HepG2 (cell line): ENCODE results near the gene ACAD8. TPM values are rescaled to one million over a fixed set of nuclear protein-coding genes. Genes with fewer than 3 reads are reported as not detected.

Source experiments
- ASH2L ChIP-seq: fragments of 300-600, 200-600 bp; sonication (generic); IDR thresholded peaks from 2 replicates; pipeline ENCODE4 v1.7.0; 2017; ENCODE audit warnings: low read depth, mild to moderate bottlenecking, moderate library complexity, mixed read lengths, low read length; ENCODE audit not compliant: insufficient read length
- ATF2 ChIP-seq: sonication (generic); formaldehyde crosslinking; IDR thresholded peaks from 2 replicates; pipeline ENCODE4 v1.4.0; 2020; ENCODE audit warnings: missing genetic modification reagents
- FOXA1 ChIP-seq, 2 experiments: fragments of 450-650 bp in 1 of 2; sonication (generic) in 1 of 2; formaldehyde crosslinking in 1 of 2; IDR thresholded peaks; 2 replicates each; pipeline versions ENCODE4 v1.4.0 to v1.6.1; 2016 to 2020; ENCODE audit warnings: missing genetic modification reagents in 1 of 2
- HOMEZ ChIP-seq: IDR thresholded peaks from 2 replicates; pipeline ENCODE4 v1.6.1; 2016; ENCODE audit warnings: low read depth
- KDM5B ChIP-seq: sonication (generic); formaldehyde crosslinking; IDR thresholded peaks from 2 replicates; pipeline ENCODE4 v1.4.0; 2020; ENCODE audit warnings: missing genetic modification reagents, mild to moderate bottlenecking, borderline replicate concordance
- NFAT5 ChIP-seq: sonication (generic); formaldehyde crosslinking; IDR thresholded peaks from 2 replicates; pipeline ENCODE4 v1.4.0; 2020; ENCODE audit warnings: missing genetic modification reagents
- NR2F2 ChIP-seq: IDR thresholded peaks from 2 replicates; pipeline ENCODE4 v1.6.1; 2012; ENCODE audit warnings: low read depth, inconsistent platforms, borderline replicate concordance
- NRL ChIP-seq: sonication (generic); formaldehyde crosslinking; IDR thresholded peaks from 2 replicates; pipeline ENCODE4 v1.5.0; 2020; ENCODE audit warnings: missing genetic modification reagents, mild to moderate bottlenecking, moderate library complexity, borderline replicate concordance
- SMC3 ChIP-seq: IDR thresholded peaks from 2 replicates; pipeline ENCODE4 v1.6.1; 2011; ENCODE audit warnings: low read length, improper control_type of control experiment
- ZFP90 ChIP-seq: sonication (generic); formaldehyde crosslinking; IDR thresholded peaks from 2 replicates; pipeline ENCODE4 v1.8.0; 2022; ENCODE audit warnings: missing genetic modification reagents, mild to moderate bottlenecking, inconsistent platforms, borderline replicate concordance
- ZIK1 ChIP-seq: sonication (generic); formaldehyde crosslinking; IDR thresholded peaks from 2 replicates; pipeline ENCODE4 v1.5.0; 2020; ENCODE audit warnings: mild to moderate bottlenecking, low read depth, missing genetic modification reagents, borderline replicate concordance
- ZNF569 ChIP-seq: sonication (generic); formaldehyde crosslinking; IDR thresholded peaks from 2 replicates; pipeline ENCODE4 v1.5.0; 2020; ENCODE audit warnings: mild to moderate bottlenecking, missing genetic modification reagents, moderate library complexity, borderline replicate concordance
- ZNF792 ChIP-seq: IDR thresholded peaks from 2 replicates; pipeline ENCODE4 v1.6.1; 2016
- ZNF883 ChIP-seq: sonication (generic); formaldehyde crosslinking; IDR thresholded peaks from 2 replicates; pipeline ENCODE4 v1.5.1; 2020; ENCODE audit warnings: mild to moderate bottlenecking, missing genetic modification reagents; ENCODE audit errors: not compliant biosample characterization
- ZUFSP ChIP-seq: sonication (generic); formaldehyde crosslinking; IDR thresholded peaks from 2 replicates; pipeline ENCODE4 v1.9.0; 2021; ENCODE audit warnings: missing genetic modification reagents, mild to moderate bottlenecking, borderline replicate concordance
- polyA plus RNA-seq, 8 experiments: library from polyadenylated mRNA; depleted of rRNA in 3 of 8; stranded (reverse) in 7 of 8; unstranded in 1 of 8; fragments of >200 nt; fragmentation: Illumina TruSeq in 4 of 8; extraction: Trizol in 4 of 8; gene quantifications; 2 replicates each; pipeline versions ENCODE4 v1.2.1 to v1.2.3, GENCODE V29; 2011 to 2016; ENCODE audit warnings: low read depth in 4 of 8, missing spikeins in 1 of 8, mixed read lengths in 1 of 8; ENCODE audit not compliant: insufficient read depth in 1 of 8
- total RNA-seq, 5 experiments: library from RNA; depleted of rRNA; stranded (reverse); fragments of >200 nt; fragmentation: Illumina TruSeq; extraction: Trizol; gene quantifications; 2 replicates each; pipeline ENCODE4 v1.2.3, GENCODE V29; 2016; ENCODE audit warnings: low read depth in 1 of 5
- TF ChIP-seq, protein P1 (sequence below): sonication (generic); formaldehyde crosslinking; IDR thresholded peaks from 2 replicates; pipeline ENCODE4 v1.8.1; 2023; ENCODE audit warnings: mild to moderate bottlenecking, moderate library complexity, missing genetic modification reagents

The ACAD8 gene
- total and polyA plus RNA-seq, 2 of the 13 experiments (the other 11 are each of a cell fraction or from before 2014, with no cell fraction given): 13.5 to 20.3 TPM

DNA sequence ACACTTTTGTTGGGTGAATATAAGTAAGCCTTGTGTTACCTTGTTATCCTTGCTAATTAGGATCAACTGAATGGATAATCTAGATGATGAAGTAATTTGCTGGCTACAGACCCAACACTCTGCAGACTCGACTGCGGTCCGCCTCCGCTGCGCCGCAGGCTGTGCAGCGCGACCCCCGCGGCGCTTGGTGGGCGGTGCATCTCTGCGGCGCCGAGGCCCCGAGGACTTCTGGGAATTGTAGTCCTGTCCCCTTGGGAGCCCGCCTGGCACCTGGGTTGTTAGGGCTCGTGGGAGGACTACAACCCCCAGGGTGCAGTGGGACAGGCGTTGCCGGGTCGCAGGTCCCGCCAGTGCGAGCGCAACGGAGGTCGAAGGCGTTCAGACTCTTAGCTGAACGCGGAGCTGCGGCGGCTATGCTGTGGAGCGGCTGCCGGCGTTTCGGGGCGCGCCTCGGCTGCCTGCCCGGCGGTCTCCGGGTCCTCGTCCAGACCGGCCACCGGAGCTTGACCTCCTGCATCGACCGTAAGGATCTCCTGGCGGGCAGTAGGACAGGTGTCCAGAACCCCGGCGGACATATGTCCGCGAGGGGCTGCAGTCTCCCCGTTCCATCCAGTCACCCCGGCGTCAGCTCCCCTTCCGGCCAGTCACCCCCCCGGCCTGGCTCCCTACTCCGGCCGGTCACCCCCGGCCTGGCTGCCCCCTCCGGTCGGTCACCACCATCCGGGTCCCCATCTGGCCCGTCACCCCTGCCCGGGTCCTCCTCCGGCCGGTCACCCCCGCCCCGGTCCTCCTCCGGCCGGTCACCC lies at the start of gene ACAD8, which contains the start of gene THYN1 (continued):
- TF ChIP-seq HOMEZ (CRISPR knock-in tag) (peak; percentile 29; the same call in 1 of the 2 replicates), ZNF792 (CRISPR knock-in tag) (peak; percentile 58; the same call in 1 of the 2 replicates), ATF2 (0 out of 2 replicates have a peak, but pooled peaks have one; percentile 52), ZNF883 (CRISPR knock-in tag) (peak; percentile 63), NR2F2 (no peak; the same call in 1 of the 2 replicates), NFAT5 (CRISPR knock-in tag) (no peak), FOXA1 (IDR thresholded peaks at IDR 0.05) (no peak), FOXA1 (CRISPR knock-in tag; IDR thresholded peaks at IDR 0.05) (peak; percentile 30; the same call in 1 of the 2 replicates), SMC3 (no peak), ZFP90 (CRISPR knock-in tag) (0 out of 2 replicates have a peak, but pooled peaks have one; percentile 7), ZIK1 (CRISPR knock-in tag) (peak; percentile 51; the same call in 1 of the 2 replicates), ASH2L (peak; percentile 90), ZUFSP (CRISPR knock-in tag) (no peak), KDM5B (peak; percentile 53; the same call in 1 of the 2 replicates), NRL (peak; percentile 71; the same call in 1 of the 2 replicates), ZNF569 (no peak)
- TF ChIP-seq, protein P1, sequence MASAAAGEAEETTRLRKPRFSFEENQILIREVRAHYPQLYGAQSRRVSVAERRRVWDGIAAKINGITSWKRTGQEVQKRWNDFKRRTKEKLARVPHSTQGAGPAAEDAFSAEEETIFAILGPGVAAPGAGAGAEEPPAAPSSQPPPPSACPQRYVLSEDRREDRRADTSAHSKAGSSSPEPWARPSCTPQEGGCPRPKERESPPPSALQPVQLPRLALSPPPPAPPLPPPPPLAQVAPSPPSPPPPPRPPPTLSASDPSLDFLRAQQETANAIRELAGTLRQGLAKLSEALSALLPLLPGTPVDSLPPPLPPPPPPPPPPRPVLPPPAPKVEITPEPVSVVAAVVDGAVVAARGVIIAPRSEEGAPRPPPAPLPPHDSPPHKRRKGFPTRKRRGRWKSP (CRISPR knock-in tag): peak; percentile 98
